Stimulated activated CD8-positive, alpha-beta memory T cell treated with anti-CD3 and anti-CD28 coated beads, Interleukin-2, amount 100 ng/mL, for 48 hours (primary cell): Measurements from ENCODE around the gene RFTN1.

ENCODE experiments used
- DNase-seq, 2 donors: peaks; one replicate each; pipeline ENCODE4 v3.0.0-alpha.2; 2020; ENCODE audit warnings: low read depth in 2 of 2

RFTN1 gene

DNA sequence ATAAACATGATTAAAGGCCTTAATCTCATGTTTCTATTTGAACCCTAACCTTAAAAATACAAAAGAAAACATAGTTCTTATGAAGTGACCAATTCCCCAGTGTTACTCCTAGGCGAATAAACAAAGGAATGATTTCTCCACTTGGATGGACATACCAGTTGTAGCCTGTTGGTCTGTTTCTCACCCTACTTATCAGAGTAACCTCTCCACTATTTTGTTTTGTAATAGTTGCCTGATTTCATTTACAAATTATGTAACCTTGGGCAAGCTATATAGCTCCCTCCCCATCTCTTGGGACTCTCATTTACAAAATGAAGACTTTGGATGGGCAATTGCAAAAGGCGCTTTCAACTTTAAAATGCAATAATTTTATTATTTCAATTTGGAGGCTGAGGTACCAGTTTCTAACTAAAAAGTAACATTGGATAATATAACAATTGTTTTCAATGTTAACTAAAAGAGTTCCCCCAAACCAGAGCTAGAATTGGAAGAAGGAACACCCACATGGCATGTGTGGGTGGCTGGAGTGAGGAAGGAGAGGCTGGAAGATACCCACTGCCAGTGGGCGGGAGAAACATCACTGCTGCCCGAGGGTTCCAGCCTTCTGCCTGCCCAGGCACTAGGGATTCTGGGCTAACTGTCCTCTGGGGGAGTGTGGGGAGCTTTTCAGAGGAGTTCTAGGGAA, 74.2 kb downstream of the RFTN1 start:
- DNase-seq, result no peak

DNA sequence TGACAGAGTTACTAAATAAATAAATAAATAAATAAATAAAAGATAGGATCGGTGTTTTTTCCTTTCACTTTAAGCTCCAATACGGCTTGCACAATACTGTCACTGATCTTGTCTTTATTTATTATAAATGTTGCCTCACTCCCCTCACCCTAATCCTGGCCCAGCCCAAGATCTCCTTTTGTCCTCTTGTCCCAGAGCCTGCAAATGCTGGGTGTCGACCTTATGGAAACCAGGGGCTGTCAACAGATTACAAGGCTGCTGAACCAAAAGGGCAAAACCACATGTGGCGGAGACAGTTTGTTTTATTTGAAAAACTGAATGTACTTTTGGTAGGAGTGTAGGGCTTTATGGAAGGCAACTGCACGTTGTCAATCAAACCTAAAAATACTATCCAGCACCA, 75.9 kb downstream of the RFTN1 start:
- no peak for DNase-seq

DNA sequence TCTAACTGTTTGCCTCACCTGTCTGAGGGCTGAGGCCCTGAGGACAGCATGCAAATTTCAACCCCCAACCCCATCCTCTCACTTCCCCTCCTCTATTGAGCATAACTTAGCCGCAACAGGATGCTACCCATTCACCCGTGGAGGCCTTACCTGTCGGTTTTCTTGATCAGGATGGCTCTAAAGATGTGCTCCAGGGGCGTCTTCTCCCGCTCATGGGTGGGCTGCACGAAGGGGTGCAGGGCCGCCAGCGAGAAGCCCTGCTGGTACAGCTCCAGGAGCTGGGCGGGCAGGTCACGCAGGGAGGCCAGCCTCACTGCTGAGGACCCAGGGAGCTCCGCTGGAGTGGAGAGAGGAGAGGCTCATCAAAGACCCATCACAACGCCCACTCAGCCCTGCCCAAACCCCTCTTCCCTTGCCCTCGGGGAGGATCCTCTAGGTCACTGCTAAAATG, 79.8 kb downstream of the RFTN1 start:
- no peak for DNase-seq

DNA sequence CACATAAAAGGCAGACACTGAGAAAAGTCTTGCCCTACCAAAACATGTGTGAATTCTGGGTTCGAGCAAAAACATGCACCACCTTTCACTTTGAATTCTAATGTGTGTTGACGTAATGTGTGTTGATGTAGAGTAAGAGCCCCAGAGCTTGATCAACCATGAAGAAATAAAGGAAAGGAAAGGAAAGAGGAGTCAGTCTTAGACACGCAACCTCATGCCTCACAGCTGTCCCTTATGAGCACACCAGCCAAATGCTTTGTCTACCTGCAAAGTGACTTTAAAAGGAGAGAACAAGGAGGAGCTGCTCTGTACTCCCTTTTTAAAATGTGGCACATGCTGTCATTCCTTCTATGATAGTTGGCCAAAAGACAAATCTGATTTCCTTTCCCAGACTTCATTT, 80.8 kb downstream of the RFTN1 start:
- no peak for DNase-seq

DNA sequence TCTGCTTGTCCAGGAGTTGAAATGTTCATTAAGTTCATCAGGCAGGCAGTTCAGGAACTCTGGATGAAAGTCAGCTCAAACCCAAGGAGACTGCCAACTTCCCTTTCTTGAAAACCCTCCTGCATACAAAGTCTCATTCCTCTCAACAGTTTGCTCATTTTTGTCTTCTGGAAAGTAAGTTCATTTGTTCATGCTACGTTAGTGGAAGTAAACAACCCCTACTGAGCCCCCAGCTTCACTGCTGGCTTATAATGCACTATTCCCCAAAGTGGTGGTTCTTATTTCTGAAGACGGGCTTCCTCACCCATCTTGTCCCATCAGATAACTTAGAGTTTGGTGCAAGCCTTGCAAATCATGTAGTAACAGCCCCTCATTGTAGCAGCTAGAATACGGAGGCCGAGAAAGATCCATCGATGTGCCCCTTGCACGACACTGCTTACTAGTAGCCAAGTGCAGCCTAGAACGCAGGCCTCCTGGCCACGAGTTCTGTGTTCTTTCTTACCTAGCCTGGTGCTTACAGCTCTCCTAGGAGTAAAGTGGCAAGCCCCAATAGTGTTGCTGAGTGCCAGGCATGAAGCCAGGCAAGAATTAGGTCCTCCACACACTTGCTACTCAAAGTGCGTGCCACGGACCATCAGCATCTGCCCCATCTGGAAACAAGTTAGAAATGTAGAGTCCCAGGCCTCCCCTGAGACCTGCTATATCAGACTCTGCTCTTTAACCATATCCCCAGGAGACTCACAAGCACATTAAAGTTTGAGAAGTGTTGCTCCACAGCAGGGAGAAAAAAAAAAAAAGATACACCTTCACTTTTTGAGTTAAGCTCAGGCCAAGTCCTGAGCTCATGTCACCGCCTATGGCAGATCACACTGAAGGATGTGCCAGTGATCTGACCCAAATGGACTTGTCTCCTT, 82.5 kb downstream of the RFTN1 start:
- DNase-seq, result no peak

DNA sequence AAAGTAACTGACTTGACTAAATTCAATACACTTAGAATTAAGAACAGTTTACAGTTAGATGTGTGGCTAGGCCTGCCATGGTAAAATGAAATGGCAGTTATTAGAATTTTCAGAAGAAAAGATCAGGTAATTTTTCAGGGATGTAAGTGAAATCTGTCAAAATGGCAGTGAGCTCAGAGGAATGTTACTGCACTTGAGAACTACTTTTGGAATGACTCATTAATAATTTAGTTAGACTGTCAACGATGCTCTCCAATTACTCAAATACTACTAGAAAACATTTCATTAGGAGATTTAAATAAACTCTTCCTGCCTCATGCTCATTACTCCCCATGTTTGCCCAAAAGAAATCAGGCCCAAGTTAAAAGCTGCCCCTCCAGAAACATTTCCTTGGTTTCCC, 84.4 kb downstream of the RFTN1 start:
- DNase-seq, result no peak

DNA sequence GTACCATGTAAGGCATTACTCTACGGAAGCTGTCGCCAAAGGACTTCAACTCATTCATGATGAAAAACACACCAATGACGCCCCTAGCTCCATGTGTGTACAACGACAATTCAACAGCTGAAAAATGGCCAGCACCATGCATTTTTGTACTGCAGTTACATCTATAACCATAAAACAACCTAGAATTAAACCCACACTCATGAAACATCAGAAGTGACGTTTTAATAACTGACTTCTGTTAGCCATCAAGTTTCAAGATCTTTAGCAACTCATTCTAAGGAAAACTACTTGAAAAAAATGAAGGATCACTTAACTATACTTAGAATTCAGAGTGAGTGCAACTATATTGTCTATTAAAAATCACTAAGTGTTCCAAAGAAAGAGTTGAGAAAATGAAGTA, 84.9 kb downstream of the RFTN1 start:
- DNase-seq, result no peak

DNA sequence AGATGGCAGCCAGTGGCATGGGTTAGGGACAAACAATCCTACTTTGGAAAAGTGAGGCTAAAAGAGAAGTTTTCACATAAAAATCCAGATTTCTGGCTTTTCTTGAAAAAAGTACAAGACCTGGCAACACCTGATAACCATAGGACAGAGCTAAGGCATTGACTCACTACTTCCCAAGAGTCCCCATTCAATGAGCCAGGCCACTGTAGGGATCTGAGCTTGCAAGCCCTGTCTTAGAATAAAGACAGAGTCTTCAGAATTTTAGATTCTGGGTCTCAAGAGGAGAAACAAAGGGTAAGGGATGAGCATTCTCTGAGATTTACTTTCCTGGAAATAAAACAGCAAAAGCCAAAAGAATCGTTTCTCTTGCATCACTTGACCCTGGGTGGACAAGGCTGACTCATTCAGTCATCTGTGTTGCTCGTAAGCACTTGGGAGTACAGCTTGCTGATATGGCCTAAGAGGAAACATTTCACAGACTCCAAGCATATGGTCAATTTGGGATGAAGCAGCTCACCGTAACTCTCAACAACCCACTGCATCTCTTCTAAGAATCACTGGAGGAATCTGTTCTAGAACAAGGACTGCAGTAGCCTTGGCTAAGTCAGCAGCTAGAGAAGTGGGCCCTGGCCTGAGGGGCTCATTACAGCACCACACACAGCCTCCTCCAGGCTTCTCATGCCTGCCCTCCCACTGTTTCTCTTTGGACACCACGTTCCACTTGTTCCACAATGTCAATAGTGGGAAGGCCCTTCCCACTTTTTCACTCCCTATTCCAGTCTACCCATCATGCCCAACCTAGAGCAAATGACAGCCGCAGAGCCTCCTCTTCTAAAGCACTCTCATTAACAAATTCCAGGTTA, 86.2 kb downstream of the RFTN1 start:
- no peak for DNase-seq

DNA sequence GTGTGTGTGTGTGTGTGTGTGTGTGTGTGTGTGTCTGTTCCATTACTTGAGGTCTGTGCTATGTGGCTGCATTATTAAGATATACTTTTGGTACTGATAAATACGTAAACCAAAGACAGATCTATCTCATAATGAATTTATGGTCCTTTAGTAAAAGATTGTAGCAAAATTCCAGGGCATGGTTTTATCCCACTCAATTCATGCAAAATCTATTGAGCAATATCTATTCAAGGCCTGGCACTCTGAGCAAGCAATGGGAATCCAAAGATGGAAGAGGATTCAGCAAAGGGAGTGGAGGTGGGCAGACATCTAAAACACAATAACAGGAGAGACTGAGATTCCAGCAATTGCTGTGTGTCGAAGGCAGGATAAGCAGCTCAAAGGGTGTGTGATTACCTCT, 86.8 kb downstream of the RFTN1 start:
- DNase-seq, result no peak

DNA sequence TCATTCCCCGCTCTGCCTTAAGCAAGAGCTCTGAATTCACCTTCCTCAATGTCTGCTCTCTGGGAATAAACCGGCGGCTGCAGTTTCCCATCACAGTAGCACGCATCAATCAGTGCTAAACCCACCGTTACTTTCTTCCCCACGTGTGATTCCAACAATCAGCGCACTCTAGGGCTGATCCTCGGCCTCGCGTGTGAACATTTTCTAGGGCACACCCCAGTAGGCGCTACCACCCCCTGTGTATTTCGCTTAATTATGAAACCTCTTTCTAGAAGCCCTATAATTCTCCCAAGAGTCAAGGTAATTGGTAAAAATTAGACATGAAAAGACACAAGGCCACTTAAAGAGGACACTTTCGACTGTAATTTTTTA, 87.5 kb downstream of the RFTN1 start:
- DNase-seq, result no peak

DNA sequence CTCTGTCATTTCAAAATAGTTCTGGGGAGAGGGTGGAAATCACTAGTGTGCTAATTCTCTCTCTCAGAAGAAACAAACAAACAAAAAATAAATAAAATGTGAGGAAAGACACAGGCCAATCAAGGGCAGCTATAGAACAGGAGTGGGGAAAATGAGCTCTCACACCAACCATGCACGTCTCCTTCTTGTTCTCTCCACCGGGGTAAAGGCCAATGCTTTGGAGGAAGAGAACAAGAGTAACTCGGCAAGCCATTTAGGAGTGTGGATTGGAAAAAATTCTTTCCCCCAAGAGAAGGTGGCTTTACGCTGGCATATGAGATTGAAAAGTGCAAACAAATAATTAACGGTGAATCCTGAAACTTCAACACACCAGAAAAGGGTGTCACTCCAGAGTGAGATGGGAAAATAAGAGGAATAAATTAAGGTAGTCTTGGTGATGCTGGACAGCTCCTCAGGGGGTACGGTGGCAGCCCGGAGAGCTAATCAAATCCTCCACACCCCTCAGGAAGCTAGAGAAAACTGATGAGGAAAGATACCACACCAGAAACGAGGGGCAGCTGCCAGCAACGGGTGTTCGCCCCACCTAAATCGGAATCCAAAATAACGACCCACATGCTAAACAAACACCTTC, 88.0 kb downstream of the RFTN1 start:
- DNase-seq, result no peak

DNA sequence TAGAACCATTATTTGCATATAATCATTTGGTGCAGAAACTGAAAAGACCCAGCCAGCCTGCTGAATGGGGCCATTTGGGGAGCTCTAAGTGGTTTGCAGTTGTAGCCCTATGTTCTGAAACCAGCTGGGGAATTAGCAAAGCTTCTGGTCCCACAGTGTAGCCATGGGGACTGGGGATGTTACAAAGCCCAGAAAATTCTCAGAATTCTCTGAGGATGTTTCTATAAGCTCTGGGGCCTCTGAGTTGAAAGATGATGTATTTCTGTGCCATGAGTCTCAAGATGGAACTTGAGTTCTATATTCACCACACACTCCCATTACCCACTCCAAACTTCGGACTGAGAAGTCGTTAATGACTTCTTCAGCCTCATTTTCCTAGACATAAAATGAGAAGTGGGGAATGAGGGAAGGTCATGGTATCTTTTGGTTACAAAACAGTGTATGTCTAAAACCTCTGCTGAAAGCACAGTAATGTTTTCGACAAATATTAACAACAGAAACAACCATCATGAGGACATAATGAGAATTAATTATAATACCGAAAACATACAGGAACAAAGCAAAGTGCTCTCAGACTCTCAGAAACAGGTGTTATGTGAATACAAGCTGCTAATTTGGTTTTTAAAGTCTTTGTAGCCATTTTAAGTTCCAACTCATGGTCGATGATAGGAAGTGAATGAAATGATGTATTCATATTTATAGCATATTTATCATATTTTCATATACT, 89.4 kb downstream of the RFTN1 start:
- no peak for DNase-seq

DNA sequence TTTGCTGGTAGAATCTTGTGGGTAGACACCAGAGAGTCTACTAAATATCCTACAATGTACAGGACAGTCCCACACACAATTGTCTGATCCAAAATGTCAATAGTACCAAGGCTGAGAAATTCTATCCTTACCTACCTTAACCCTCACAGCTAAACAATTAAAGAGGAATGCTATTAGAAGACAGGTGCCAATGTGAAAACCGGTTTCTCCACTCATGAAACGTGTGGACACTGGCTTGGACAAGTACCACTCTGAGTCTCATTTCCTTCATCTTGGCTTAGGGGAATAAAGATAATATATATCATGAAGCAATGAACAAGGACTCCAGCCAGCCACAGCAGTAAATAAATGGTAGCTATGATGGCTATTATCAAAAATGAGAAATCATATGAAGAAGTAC, 90.2 kb downstream of the RFTN1 start:
- no peak for DNase-seq

DNA sequence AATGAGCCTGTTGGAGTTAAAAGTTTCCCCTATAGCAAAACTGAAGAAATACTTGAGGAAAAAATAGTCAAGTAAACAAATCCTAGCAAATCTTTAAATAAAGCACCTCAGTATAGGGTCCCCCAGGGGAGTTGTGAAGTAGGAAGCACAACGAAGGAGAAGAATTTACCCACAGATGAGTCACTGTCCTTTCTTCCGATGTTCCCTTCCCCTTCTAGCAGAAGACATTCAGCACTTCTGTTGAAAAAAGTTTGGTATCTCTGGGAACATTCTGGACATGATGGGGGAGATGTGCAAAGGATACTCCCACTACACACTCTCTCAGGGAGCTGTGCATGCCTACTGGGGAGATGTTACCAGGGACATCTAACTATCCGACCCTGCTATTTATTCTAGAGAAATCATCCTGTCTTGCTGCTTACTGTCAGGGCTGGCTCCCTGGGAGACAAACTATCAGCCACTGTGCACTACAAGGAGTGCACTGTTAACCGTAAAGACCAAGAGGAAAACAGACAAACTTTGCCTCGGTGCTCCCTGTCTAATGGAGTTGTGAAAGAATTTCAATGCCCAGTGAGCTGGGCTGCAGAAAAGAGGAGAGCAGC, 93.8 kb downstream of the RFTN1 start:
- no peak for DNase-seq

DNA sequence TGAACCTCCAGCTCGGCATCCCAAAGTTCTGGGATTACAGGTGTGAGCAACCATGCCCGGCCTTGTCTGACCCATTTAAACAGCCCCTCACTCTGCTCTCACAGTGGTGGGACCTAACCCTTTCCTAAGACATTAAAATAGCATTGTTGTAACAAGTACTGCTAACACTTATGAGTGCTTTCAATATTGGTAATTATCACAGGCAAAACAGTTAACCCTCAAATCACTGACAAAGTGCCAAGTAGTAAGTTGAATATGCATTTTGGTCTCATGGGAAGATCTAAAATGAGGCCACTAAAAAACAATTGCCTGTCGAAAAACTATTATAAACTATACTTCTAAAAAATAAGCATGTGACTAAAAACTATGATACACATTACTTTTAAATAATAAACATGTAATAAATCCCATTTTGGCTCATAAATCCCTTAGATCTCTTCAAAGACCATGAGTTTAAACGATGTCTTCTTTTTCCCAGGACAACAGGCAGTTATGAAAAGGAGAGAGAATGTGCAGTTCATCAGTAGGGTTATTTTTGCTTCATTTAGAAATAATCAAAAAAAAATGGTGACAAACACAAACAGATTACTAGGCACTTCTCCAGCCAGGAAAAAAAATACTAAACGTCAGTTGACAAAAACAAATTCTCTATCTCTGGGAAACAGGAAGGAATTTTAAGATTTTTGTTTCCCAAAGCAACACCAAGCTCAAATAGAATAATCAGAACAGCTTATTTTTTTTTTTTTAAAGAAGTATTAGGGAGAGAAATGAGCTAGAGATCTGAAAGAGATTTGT, 95.4 kb downstream of the RFTN1 start:
- DNase-seq, result no peak

DNA sequence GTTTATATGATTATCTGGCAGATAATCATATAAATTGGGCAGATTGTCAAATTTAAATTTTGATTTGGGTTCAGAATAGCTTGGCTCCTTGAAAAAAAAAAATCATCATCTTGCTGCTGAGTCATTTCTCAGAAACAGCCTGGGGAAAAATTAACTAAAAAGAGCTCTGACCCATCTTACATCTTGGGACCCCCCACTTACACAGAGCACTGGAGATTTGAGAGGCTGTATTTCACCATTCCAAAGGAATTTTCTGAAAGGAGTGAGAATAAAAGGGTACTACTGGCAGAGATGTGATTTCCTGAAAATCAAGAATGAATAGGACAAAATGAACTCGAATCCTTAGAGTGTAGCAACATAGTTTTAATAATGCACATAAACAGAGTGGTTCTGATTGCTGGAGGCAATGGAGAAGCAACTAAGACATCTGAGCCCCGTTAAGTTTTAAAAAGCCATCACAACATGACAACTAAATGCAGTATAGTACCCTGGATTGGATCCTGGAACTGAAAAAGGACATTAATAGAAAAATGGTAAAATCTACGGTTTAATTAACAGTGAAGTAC, 97.5 kb downstream of the RFTN1 start:
- DNase-seq, result no peak

DNA sequence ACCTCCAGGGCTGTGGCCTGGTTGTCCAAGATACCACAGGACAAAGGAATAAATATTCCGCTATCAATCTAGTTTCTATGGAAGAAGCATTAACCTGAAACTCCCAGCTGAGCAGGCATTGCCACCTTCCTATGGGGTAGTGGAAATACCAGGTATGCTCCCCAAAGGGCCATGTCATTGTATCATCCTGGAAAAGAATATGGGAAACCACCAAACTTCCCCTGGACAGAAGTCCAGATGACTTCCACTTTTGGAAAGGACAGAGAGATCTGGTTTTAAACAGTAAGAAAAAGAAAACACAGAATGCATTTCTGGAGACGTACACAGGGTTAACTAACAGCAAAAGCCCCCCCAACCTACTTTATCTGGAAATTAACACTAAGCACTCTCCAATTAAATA, 100.2 kb downstream of the RFTN1 start:
- DNase-seq, result no peak

DNA sequence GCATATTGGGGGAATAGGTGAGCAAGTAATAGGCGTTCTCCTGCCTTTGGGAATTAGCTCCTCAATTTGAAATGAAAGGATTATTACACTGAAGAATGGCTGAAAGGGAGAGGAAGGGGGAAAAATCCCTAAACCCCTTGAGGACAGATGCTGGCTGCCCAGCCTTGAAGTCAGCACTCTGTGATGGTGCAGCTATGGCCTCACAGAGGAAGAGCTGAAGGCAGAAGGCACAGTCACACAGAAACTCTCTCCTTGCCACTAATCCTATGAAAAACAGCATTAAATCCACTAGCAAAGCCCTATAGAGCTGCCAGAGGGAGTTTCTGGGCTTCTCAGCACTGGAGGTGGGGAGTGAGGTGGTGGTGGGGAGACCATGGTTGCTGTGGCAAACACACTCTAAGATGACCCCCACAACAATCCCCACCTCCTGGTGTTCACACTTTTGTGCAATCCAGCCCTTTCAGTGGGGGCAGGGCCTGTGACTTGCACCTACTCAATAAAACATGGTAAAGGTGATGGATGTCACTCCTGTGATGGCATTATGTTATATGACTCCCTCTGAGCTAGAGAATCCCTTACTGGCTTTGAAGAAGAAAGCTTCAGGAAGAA, 101.2 kb downstream of the RFTN1 start:
- DNase-seq, result no peak

DNA sequence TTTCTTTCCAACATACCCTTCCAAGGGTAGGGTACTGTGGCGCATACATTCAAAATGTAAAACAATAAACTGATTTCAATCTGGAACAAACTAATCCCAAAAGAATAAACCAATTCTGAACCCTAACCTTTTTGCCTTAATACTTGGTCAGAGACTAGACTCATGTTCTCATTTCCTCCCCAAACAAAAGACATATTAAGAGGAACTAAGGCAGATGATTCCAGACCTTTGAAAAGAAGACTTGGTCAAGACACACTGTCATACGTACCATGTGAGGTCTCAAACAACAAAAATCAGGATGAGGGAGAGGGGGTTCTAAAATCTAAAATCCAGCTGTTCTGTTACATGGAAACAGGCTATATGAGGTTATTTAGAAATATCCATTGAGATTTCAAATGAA, 102.1 kb downstream of the RFTN1 start:
- no peak for DNase-seq
